ENCODE data around the gene DNPH1.

Gene DNPH1

GRCh38 chr6:43193929-43194328 is 35.4 kb downstream of the DNPH1 start:
- TF ChIP-seq CTCF (IDR thresholded peaks at IDR 0.05; ENCODE audit: control insufficient read depth, insufficient read depth, low read depth, low read length, missing control alignments), result no peak
- DNase-seq (ENCODE audit: low read depth), result no peak

GRCh38 chr6:43192911-43193310 is 36.4 kb downstream of the DNPH1 start:
- no peak for TF ChIP-seq CTCF (IDR thresholded peaks at IDR 0.05; ENCODE audit: control insufficient read depth, insufficient read depth, low read depth, low read length, missing control alignments)
- no peak overlapping the region for H3K4me3 ChIP-seq (ENCODE audit: control insufficient read depth, low read depth, low read length)
- no peak for DNase-seq (ENCODE audit: low read depth)

More at GRCh38 chr6:43193929-43194328, 35.4 kb downstream of the DNPH1 start:
- no peak overlapping the region for H3K4me3 ChIP-seq (ENCODE audit: control insufficient read depth, low read depth, low read length)

- no peak for TF ChIP-seq CTCF (IDR thresholded peaks at IDR 0.05; ENCODE audit: control insufficient read depth, insufficient read depth, low read depth, low read length, missing control alignments)
- no peak for DNase-seq (ENCODE audit: low read depth)
- no peak overlapping the region for H3K4me3 ChIP-seq (ENCODE audit: control insufficient read depth, low read depth, low read length)
These were observed 39.4 kb downstream of the DNPH1 start for GRCh38 chr6:43189776-43190304.

GRCh38 chr6:43188426-43188825 is 40.9 kb downstream of the DNPH1 start:
- DNase-seq (ENCODE audit: low read depth), result no peak
- TF ChIP-seq CTCF (IDR thresholded peaks at IDR 0.05; ENCODE audit: control insufficient read depth, insufficient read depth, low read depth, low read length, missing control alignments), result no peak
- H3K4me3 ChIP-seq (ENCODE audit: control insufficient read depth, low read depth, low read length), result no peak overlapping the region

- H3K4me3 ChIP-seq (ENCODE audit: control insufficient read depth, low read depth, low read length), result no peak overlapping the region
- no peak for DNase-seq (ENCODE audit: low read depth)
- no peak for TF ChIP-seq CTCF (IDR thresholded peaks at IDR 0.05; ENCODE audit: control insufficient read depth, insufficient read depth, low read depth, low read length, missing control alignments)
These were observed 41.5 kb downstream of the DNPH1 start for GRCh38 chr6:43187821-43188220.

- no peak for TF ChIP-seq CTCF (IDR thresholded peaks at IDR 0.05; ENCODE audit: control insufficient read depth, insufficient read depth, low read depth, low read length, missing control alignments)
- H3K4me3 ChIP-seq (ENCODE audit: control insufficient read depth, low read depth, low read length), result no peak overlapping the region
- no peak for DNase-seq (ENCODE audit: low read depth)
These were observed 42.6 kb downstream of the DNPH1 start for GRCh38 chr6:43186706-43187105.

GRCh38 chr6:43186019-43186418 is 43.3 kb downstream of the DNPH1 start:
- no peak for DNase-seq (ENCODE audit: low read depth)

More at GRCh38 chr6:43186019-43186418, 43.3 kb downstream of the DNPH1 start:
- H3K4me3 ChIP-seq (ENCODE audit: control insufficient read depth, low read depth, low read length), result no peak overlapping the region
- TF ChIP-seq CTCF (IDR thresholded peaks at IDR 0.05; ENCODE audit: control insufficient read depth, insufficient read depth, low read depth, low read length, missing control alignments), result no peak

Measured in AG09309 (cell line).